22Rv1 (cell line): ENCODE data around the gene DNAJC17.

Experiments
- H3K27ac ChIP-seq: fragments of 450-650 bp; 2 replicates; pipeline ENCODE4 v1.5.1; 2017
- ZFX ChIP-seq: fragments of 450-650 bp; IDR thresholded peaks from 2 replicates; pipeline ENCODE4 v1.6.1; 2017; ENCODE audit warnings: antibody characterized with exemption, borderline replicate concordance
- TF ChIP-seq, protein P1 (sequence below): fragments of 450-650 bp; IDR thresholded peaks from 2 replicates; pipeline ENCODE4 v1.5.1; 2017; ENCODE audit warnings: mild to moderate bottlenecking

Gene DNAJC17

DNA sequence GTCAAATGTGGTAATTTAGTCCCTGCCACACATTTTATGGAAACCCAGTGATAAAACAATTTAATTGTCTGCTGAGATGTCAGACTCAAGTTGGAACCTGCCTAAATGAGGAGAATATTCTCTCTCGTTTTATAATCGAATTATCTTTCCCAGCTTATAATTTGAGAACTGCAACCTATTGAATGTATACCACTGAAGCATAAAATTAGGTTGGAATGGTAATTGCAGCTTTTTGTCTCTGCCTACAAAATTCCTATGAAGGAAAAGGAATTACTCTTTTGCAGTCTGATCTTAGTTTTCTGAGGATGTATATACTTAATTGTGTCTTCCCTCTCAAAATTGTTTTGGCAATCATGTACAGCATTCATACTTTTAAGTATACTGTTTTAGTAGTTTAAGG lies 83.4 kb downstream of the DNAJC17 start:
- H3K27ac ChIP-seq: no peak overlapping the region
- no peak for TF ChIP-seq ZFX
- TF ChIP-seq, protein P1, sequence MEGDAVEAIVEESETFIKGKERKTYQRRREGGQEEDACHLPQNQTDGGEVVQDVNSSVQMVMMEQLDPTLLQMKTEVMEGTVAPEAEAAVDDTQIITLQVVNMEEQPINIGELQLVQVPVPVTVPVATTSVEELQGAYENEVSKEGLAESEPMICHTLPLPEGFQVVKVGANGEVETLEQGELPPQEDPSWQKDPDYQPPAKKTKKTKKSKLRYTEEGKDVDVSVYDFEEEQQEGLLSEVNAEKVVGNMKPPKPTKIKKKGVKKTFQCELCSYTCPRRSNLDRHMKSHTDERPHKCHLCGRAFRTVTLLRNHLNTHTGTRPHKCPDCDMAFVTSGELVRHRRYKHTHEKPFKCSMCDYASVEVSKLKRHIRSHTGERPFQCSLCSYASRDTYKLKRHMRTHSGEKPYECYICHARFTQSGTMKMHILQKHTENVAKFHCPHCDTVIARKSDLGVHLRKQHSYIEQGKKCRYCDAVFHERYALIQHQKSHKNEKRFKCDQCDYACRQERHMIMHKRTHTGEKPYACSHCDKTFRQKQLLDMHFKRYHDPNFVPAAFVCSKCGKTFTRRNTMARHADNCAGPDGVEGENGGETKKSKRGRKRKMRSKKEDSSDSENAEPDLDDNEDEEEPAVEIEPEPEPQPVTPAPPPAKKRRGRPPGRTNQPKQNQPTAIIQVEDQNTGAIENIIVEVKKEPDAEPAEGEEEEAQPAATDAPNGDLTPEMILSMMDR: no peak

DNA sequence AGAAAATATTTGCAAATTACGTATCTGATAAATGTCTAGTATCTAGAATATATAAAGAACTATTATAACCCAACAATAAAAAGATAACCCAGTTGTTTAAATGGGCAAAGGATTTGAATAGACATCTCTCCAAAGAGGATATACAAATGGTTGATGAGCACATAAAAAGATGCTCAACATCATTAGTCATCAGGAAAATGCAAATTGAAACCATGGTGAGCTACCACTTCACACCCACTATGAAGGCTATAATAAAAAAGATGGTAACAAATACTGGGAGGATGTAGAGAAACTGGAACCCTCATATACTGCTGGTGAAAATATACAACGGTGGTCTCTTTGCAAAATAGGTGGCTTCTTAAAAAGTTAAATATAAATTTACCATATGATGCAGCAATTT lies 84.3 kb downstream of the DNAJC17 start:
- no peak overlapping the region for H3K27ac ChIP-seq
- TF ChIP-seq ZFX: no peak
- TF ChIP-seq, protein P1: no peak

DNA sequence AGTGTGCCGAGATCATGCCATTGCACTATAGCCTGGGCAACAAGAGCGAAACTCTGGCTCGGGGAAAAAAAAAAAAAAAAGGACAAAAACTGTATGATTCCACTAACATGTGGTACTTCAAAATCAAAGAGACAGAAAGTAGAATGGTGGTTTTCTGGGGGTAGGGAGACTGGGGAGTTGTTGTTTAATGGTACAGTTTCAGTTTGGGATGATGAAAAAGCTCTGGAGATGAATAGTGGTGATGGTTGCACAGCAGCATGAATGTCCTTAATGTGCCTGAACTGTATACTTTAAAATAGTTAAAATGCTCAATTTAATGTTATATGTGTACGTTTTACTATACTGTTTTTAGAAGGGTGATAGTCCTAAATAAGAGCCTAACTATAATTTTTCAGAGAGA lies 84.9 kb downstream of the DNAJC17 start:
- H3K27ac ChIP-seq: no peak overlapping the region
- TF ChIP-seq ZFX: no peak
- TF ChIP-seq, protein P1: no peak

DNA sequence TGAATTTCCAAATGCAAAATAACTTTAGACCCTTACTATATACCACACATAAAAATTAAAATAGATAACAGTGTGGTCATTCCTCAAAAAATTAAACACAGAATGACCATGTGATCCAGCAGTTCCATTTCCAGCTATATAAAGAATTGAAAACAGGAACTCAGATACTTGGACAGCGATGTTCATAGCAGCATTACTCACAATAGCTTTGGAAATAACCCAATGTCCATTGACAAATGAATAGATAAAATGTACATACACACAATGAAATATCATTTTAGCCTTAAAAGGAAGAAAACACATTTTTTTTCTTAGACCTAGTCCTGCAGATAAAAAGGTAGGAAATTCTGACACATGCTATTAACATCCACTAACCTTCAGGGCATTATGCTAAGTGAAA lies 85.6 kb downstream of the DNAJC17 start:
- H3K27ac ChIP-seq: no peak overlapping the region
- TF ChIP-seq ZFX: no peak
- TF ChIP-seq, protein P1: no peak

DNA sequence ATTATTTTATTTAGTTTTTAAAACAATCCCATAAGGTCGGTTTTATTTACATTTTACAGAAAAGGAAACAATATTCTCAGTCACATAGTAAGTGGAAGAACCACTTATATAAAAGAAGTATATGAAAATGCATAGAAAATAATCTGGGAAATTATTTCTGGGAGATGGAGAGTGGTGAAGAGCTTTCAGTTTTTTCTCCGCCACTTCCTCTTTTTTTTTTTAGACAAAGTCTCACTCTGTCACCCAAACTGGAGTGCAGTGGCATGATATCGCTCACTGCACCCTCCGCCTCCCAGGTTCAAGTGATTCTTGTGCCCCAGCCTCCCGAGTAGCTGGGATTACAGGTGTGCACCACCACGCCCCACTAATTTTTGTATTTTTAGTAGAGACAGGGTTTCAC lies 91.1 kb downstream of the DNAJC17 start:
- TF ChIP-seq, protein P1: no peak
- no peak for TF ChIP-seq ZFX
- H3K27ac ChIP-seq: no peak overlapping the region
